Fibroblast of skin of left quadriceps (primary cell): ENCODE results near the gene TTC24.
"Not testable (repeated sequence)": the region's sequence is repeated elsewhere in the genome, so short reads cannot be mapped to it uniquely, and the experiment has no call there.

ENCODE experiments used
- DNase-seq, 2 experiments: peaks; one replicate each; pipeline ENCODE4 v3.0.0-alpha.2; 2013; ENCODE audit warnings: low read depth in 2 of 2

The TTC24 gene

DNA sequence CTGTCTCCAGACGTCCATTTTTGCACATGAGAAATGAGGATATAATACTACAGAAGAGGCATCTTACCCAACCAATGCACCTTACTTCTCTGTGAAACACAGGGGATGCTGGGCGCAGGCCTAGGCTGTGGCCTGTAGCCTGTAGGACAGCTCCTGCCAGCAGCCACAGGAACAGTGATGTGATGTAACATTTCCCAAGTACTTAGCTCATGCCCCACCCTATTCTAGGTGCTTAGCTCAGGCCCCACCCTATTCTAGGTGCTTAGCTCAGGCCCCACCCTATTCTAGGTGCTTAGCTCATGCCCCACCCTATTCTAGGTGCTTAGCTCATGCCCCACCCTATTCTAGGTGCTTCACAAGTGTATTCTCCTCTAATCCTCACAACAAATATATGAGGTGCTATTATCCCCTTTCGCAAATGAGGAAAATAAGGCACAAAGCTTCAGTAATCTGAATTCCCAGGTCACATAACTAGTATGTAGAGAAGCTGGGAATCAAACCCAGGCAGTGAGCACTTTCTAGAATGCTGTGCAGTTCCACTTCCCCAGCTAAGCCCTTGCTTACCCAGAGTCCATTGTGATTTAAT is 7.5 kb downstream of the TTC24 start:
- DNase-seq = no peak

DNA sequence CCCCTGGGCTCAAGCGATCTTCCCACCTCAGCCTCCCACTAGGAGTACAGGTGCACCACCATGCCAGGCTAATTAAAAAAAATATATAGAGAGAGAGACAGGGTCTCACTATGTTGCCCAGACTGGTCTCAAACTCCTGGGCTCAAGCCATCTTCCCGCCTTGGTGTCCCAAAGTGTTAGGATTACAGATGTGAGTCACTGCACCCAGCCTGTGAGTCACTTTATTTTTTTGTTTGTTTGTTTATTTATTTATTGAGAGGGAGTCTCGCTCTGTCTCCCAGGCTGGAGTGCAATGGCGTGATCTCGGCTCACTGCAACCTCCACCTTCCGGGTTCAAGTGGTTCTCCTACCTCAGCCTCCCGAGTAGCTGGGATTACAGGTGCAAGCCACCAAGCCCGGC is 8.4 kb downstream of the TTC24 start:
- not testable (repeated sequence) for DNase-seq

DNA sequence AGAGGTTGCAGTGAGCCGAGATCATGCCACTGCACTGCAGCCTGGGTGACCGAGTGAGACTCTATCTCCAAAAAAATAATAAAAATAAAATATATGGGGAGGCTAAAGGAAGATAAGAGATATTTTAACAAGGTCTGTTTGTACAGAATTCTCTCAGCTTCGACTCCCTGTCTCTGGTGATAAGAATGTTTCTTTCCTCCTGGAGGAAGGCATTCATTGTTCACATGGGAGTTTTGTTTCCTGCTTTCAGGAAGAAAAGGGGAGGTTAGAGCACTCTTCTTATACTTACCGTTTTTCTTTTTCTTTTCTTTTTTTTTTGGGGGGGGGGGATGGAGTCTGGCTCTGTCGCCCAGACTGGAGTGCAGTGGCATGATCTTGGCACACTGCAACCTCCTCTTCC is 10.0 kb downstream of the TTC24 start:
- no peak for DNase-seq

- no peak for DNase-seq
These were observed 11.0 kb downstream of the TTC24 start for GRCh38 chr1:156590326-156591180.

DNA sequence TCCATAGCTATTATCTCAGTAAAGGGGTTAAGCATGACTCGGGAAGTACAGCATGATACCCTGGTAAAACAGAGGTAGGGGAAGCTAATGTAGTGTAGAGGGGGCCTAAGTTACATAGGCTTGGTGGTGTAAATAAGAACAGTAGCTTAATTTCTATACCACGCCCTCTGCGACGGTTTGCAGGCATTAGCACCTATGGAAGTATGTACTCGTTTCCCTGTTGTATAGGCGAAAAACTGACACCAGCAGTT is 11.6 kb downstream of the TTC24 start:
- no peak for DNase-seq

- no peak for DNase-seq
These were observed 12.1 kb downstream of the TTC24 start, which contains the start of gene NAXE for GRCh38 chr1:156591432-156592157. TSS of gene NAXE (plus strand) at chr1:156591776. CDS start at chr1:156591805, 29 bp downstream.

- DNase-seq = no peak
These were observed 12.8 kb downstream of the TTC24 start for GRCh38 chr1:156592158-156592909.

DNA sequence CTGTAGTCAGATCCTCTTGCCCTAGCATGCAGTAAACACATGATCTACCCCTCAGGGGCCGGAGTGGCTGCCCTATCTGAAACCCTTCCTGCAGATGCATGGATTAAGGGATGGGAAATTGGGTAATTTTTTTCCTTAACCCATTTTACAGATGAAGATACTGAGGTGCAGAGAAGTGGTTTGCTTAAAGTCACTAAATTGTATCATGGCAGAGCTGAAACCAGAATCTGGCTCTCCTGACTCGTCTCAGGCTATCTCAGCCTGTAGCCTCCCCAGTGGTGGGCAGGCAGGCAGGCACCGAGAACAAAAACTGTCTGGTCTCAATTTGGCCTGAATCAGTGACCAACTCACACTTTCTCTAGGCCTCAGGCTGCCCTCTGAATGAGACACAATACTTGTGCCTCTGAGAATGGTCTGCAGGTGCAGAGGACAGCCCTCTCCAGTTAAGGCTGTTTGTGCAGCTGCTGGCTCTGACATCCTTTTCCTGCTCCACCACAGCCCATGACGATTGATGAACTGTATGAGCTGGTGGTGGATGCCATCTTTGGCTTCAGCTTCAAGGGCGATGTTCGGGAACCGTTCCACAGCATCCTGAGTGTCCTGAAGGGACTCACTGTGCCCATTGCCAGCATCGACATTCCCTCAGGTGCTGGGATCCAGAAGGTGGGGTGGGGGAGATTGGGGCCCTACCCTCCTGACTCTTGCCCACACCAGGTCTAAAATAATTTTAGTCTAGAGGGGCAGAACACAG is 13.6 kb downstream of the TTC24 start:
- no peak for DNase-seq

GRCh38 chr1:156593661-156593989 is 14.1 kb downstream of the TTC24 start:
- no peak for DNase-seq

DNA sequence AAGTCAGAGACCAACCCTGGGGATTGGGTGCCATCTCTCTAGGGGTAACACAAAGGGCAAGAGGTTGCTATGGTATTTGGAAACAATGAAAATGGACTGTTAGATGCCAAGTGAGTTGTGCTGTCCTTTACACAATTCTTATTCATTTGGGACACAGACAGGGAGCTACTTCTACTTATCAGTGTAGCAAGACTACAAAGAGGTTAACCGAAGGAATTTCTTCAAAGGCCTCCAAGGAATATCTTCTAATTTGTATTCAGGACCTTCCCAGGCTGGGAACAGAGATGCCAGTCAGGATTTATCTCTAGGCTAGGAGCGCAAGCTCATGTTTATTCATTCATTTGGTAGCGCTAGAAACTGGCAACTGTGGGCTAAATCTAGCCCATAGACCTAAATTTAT is 14.7 kb downstream of the TTC24 start:
- no peak for DNase-seq

GRCh38 chr1:156595016-156595415 is 15.5 kb downstream of the TTC24 start:
- DNase-seq = no peak

DNA sequence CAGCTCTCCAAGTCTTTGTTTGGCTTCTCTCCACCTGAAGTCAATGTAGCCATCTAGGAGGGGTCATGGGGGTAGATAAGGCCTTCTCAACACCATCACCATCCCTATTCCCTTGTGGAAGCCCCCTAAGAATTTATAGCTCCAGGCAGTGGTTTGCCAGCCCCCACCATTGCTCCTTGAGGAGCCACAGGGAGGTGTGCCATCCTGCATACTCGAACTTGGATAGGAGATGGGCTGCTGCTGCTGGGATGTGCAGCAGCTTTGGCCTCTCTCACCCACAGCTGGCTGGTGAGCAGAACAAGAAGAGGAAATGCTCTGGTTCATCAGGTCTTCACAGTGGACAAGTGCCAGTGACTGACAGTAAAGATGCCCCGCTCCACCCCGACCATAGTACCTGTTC is 16.9 kb downstream of the TTC24 start:
- no peak for DNase-seq

- no peak for DNase-seq
These were observed 18.6 kb downstream of the TTC24 start for GRCh38 chr1:156598125-156598524.

- DNase-seq = no peak
These were observed 19.4 kb downstream of the TTC24 start for GRCh38 chr1:156598731-156599432.

GRCh38 chr1:156599811-156600210 is 20.3 kb downstream of the TTC24 start:
- DNase-seq = no peak

GRCh38 chr1:156600733-156601121 is 21.2 kb downstream of the TTC24 start:
- no peak for DNase-seq

DNA sequence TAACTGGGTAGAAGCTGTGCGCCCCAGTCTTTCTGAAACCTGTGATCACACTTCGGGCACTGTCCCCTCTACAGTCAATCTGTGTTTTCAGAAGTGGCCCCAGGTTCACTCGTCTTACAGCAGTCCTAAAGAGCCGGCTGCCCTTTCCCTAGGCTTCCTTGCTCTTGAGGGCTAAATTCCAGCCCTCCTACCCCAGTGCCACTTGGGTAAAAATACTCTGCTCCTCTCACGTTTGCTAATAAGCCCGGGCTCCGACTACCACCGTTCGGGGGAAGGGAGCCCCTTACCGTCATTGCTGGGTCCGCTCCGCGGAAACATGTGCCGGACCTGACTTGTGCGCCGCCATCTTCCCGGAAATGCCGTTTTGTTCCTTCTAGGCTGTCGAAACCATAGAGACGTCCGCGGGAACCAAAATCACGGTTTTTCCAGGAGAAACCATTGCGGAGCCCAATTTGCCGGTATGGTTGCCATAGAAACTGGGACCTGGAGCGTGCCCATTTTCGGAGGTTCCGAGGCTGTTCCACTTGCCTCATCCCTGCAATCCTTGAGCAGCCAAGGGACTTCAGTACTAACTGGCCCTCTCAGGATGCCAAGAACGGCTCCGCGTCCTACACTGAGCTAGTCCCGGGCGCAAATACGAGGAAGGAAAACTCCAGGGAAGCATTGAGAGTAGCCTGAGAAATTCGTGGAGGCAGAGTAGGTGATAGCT is 21.8 kb downstream of the TTC24 start, which contains the start of gene GPATCH4:
GPATCH4 (minus strand) TSS at position 358 of the 709 bp plus-strand sequence.
- peak; percentile 81 to 83 for DNase-seq

DNA sequence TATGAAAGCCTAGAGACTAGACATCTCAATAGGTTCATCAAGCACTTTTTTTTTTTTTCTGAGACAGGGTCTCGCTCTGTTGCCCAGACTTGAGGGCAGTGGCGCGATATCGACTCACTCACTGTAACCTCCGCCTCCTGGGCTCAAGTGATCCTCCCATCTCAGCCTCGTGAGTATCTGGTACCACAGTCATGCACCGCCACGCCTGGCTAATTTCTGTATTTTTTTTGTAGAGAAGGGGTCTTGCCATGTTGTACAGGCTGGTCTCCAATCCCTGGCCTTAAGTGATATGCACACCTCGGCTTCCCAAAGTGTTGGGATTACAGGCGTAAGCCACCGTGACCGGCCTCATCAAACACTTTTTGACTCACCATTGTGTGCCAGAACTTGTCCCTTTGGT is 22.4 kb downstream of the TTC24 start:
- no peak for DNase-seq

DNA sequence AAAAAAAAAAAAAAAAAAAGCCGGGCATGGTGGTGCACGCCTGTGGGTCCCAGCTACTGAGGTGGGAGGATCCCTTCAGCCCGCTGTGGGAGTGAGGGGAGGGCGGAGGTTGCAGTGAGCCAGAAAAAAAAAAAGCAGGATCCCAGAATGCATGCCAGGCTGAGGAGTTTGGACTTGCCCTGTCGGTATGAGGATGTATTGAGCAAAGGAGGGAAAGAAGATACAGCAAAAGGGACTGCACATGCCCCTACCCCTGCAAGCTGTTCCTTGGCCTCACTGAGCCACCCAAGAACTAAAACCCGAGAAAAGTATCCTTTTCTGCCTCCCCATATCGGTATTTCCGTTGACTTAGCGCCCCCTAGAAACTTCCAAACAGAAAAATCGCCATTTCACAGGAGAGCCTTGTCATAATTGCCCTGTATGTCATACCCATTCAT is 23.1 kb downstream of the TTC24 start:
- no peak for DNase-seq

DNA sequence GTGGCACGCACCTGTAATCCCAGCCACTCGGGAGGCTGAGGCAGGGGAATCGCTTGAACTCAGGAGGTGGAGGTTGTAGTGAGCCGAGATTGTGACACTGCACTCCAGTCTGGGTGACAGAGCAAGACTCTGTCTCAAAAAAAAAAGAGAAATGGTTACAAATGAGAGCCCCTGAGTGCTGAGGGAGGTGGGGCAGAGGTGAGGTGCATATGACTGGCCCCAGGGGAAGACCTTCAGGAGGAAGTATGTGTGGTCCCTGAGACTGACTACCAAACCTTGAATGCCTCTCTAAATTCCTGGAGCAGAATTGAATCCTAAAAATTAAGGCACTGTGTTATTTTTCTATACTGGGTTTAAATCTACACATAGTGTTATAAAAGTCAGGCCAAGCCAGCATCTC is 27.8 kb downstream of the TTC24 start:
- not testable (repeated sequence) for DNase-seq
